NOMO-1 (cell line): Measurements from ENCODE around the gene NKPD1.

Experiments
- DNase-seq, 2 experiments: peaks; one replicate each; lab custom pipeline; 2025; ENCODE audit not compliant: unreplicated experiment in 2 of 2; lab: John Stamatoyannopoulos, UW

The NKPD1 gene

GRCh38 chr19:45175515-45176345 lies 14.9 kb upstream of the NKPD1 start:
- DNase-seq: no peak

DNA sequence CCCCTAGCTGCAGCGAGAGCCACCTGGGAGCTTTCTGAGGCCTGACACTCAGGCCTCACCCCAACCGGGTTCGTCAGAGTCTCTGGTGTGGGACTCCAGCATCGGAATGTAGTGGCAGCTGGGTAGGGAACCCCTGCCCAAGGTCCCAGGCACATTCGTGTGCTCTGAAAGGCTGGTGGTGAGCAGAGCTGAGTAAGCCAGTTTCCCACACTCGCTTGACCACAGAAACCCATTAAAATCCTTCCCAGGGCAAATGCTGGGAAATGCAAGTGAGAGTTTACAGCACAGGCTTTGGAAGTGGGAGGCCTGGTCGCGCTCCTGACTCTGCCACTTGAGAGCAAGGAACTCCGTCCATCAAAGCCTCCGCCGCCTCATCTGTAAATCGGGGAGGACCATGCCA lies 13.0 kb upstream of the NKPD1 start:
- no peak for DNase-seq

DNA sequence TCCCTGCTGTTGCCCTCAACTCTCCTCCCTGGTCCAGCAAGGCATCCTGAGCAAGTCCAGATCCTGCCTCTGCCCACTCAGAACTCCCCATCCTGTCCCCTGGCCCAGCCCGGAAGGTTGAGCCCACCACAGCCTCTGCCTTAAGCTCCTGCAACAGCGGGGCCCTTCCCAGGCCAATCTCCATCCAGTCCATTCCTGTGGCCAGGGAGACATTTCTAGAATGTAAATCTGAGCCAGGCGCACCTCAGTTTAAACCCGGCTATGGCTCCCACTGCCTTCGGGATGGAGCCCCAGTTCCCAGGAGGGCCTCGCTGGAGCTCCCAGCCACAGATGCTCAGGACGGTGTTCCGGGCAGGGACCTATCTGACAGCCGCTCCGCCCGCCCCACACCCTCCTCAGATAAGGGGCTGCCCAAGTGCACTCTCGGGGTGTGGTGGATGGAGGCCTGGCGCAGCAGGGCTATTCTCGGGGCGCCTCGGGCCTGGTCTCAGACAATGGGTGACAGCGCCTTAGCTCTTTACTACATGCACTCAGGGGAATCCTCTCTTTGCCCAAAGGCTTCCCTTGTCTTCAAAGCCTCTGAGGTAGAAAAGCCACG lies 11.9 kb upstream of the NKPD1 start:
- no peak for DNase-seq

DNA sequence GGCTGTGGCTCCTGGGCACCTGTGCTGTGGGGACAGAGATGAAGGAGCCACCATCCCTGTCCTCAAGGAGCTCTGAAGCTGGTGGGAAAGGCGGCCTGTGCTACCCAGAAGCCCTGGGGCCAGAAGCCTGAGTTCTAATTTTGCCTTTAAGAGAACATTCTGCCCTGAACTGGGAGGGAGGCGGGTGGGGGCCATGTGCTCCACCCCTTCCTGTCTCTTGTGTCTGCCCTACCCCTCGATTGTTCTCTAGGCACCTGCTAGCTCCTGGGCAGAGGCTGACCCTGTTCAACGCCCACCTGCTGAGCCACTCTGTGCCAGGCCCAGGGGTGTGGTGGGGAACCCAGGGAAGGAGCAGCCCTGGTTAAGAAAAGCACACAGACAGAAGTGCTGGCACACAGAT lies 11.4 kb upstream of the NKPD1 start:
- DNase-seq: no peak

DNA sequence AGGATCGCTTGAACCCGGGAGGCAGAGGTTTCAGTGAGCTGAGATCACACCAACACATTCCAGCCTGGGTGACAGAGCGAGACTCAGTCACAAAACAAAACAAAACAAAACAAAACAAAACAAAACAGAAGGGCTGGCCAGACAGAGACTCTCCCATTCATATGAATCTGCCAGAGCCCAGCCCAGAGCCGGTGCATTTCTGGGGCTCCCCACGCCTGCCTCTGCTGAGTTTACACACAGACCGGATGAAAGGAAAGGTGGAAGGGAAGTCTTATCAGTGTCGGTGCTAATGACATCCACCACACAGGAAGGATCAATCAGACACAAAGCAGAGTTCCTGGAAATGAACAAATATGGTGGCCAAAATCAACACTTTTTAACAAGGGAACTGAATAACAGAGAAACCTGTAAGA lies 10.4 kb upstream of the NKPD1 start:
- no peak for DNase-seq

DNA sequence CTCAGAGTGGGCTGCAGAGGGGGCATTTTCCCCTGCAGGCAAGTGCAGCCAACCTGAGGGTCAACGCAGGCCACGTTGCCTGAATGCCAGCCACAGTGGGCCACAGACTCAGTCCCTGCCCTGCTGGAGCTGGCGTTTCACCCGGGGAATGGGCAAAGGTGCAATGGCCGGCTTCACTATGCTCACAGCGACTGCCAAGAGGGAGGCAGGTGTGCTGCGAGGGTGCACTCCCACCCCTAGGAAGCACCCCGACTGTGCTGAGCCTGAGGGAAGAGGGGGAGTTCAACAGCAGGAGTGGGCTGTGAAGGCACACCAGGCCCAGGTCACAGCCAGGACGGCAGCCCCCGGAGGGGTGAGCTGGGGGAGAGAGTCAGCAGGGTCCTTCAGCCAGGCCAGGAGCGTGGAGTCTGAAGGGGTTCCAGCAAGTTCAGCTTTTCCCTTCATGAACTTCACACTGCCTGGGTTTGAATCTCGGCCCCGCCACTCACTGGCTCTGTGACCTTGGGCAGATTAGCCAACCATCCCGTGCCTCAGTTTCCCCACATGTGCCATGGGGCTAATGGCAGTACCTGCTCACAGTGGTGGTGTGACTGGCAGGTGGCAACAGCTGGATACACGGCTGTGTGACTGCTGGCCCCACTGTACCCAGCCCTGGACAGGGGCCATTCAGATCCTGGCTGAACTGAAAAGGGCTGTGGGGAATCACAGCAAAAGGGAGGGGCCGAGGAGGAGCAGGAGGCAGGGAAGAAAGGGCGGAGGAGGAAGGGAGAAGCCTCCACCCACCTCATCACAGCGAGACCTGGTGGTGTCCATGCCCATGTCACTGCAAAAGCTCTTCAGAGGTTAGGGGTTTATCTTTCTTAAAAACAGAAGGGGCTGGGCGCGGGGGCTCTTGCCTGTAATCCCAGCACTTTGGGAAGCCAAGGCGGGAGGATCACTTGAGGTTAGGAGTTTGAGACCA lies 9.6 kb upstream of the NKPD1 start:
- DNase-seq: no peak

DNA sequence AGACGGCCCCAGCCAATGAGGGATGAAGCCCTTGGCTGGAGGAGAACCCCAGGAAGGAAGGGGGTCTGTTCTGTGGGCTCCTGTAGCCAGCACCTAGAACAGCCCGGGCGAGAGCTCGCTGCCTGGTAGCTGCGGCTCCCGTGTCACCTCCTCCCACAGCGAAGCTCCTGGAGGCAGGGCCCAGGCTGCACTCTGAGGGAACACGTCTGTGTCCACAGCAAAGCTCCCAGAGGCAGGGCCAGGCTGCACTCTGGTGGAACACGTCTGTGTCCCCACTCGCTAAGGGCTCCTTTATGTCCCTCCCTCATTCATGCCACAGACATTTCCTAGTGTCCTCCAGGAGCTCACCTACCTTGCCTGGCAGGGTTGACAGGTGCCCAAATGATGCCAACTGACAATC lies 8.8 kb upstream of the NKPD1 start:
- no peak for DNase-seq

GRCh38 chr19:45168767-45169351 lies 8.1 kb upstream of the NKPD1 start:
- DNase-seq: no peak

DNA sequence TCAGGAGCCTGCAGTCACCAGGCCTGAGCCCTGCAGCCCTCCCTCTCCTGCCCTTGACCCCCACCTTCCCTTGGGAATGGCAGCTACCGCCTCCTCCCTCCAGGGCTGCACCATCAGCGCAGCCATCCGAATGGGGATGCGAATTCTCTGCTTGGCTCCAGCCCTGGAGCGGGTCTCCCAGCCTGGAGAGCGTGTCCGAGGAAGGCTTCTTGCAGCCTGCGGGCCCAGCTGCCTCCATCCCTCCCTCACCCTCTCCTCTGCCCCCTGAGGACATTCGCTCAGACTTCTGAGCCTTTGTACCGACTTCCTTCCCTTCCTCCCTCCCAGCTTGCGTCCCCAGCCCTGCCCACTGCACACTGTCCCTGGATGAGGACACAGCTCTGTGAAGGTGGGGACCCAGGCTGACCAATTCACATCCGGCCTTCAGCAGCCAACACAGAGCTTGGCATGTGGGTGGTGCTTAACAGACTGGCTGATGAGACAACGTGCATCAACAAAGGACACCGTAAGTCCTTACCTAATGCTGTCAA lies 6.0 kb upstream of the NKPD1 start:
- no peak for DNase-seq

GRCh38 chr19:45164577-45165335 lies 4.0 kb upstream of the NKPD1 start:
- DNase-seq: peak in 1 of 2 experiments; percentile 28

DNA sequence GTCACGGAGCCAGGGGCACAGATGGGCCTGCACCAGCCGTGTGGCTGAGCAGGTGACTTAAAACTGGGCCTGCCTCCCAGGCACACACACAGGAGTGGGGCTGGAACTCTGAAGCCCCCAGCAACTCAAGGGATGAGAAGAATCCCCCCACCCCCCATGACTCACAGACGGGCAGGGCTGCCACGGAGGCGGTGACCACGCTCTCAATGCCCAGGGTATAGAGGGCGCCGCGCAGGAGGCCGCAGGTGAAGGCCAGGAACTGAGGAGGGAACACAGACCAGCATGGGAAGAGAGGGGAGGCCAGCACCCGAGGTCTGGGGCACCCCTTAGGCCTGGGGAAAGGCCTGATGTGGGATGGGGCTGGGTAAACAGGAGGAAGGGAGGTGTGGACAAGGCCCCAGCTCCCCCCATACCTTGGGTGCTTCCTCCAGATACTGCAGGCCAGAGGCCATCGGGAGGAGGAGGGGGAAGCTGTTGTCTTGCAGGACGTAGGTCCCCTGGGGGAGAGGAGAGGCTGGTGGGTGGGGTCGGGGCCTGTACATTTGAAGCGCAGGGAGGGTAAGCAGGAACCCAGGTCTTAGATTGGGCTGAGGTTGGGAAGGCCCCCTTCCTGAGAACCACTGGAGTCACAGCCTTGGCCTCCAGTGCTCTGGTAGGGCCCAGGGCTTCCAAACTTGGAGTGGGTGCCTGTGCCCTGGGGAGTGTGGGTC lies 3.1 kb upstream of the NKPD1 start:
- DNase-seq: no peak

DNA sequence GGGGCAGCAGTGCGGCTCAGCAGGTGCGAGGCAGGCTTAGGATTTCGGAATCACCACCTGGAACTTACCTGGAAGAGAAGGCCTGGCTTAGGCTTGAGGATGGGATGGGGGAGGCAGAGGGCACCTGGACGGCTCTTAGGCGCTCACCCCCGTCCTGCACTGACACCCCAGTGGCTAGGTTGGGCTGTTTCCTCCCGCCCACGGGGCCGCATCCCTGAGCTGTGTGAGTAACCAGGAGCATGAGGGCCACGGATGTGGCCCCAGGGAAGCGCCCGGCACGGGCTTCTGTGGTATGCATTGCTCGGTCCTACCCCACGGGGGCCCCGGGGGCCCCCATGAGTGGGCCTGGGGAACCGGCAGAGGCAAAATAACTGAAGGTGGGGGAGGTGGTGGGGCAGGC lies 2.4 kb upstream of the NKPD1 start:
- DNase-seq: no peak

DNA sequence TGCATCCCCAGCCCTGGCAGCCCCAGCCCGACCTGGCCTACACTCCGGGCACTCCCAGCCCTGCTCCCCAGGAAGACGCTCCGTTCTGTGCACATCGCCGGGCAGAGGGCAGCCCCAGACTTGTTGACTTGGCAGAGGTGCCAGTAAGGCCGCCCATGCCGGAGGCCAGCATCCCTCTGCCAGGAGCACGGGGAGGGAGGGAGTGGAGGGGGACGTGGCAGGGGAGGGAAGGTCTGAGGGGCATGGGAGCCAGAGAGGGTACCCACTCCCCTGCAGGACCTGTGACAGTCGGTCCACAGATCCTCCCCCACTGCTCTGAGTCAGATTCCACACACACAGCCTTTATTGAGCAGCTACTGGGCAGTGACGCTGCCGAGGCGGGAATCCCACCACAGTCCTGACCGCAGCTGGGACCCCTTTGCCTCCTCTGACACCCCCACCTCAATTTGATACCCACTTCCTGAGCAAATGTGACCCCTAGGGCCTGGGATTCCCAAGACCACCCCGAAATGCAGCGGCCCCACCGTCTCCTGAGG lies 1.9 kb upstream of the NKPD1 start:
- peak in 1 of 2 experiments; percentile 12 for DNase-seq

DNA sequence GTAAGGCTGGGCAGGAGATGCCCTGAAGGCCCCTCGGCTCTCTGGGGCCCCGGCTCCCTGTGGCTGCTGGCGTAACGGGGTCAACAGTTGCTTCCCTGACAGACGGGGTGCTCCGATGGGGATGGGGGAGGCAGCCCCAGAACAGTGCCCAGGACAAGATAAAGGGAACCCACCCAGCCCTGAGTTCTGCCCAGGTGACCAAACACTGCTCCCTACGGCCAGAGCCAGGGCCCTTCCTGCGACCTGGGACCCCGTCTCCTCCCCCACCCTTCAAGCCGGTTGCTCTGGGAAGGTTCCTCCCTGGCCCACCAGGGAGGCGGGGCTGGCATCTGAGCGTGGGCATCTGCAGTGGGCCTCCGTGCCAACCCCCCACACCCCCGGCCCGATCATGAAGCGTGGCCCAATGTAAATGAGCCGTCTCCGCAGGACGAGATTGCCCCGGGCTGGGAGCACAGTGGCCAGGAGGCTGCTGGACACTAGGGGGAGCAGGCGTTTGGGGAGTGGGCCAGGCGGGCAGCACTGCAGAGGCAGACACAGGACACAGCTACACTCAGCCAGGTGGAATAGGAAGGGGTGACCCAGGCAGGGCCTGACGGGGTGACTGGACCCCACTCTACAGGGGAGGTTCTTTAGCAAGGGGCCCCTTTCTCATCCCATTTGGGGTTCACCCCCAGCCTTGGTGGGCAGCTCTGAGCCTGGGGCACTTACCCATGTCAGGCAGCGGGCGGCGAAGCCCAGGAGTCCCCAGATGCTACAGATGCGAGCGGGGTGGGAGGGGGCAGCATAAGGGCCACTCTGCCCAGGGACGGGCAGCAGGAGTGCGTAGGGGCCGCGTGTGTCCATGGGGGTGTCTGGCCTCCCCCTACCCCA lies 1.2 kb upstream of the NKPD1 start:
- no peak for DNase-seq

DNA sequence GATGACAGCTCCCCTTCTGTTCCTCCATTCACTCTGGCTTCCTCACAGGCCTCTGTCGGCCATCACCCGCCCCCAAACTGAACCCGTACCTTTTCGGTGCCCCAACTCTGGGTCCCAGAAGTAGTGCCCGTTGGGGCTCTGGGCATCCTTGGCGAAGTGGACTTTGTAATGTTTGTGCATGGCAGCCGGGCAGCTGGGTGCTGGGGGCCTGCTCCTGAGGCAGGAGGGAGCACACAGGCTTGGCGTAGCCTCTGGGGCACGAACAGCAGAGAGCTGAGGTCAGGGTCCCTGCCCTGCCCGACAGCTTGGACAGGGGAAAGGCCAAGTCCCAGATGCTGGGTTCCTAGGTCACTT lies 834 bp downstream of the NKPD1 start:
- DNase-seq: no peak

DNA sequence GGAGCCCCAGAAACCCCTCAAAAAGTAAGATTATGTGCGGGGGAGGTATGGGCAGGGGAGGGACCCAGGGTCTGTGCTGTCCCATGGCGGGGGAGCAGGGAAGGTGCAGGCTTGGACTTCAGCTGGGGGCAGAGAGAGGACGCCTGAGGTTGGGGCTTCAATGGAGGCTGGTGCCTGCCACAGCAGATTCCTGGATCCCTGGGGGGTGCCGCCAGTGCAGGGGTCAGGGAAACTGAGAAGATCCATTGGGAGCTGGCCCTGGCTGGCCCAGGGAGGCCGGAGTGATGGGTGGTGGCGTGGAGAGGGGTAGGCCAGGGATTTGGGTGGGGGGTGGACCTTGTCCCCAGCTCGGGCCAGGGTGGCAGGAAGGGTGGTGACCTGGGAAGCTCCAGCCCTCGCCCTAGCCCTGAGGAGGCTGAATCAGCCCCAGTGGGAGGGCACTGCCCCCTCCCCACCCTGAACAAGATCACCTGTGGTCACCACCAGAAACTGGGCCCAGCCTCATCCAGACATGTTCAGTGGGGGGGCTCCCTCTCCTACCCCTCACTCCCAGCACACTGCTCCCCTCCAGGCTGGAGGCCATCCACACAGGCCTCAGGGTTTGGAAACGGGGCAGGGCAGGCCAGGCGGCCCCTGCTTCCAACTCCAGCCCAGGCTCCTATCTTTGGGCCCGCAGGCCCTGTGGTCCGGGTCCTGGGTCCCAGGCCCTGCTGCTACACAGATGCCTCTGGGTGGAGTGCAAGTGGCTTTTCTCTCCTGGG lies 1.4 kb downstream of the NKPD1 start:
- no peak for DNase-seq

GRCh38 chr19:45158503-45159209 lies 2.1 kb downstream of the NKPD1 start:
- DNase-seq: no peak
